Stimulated activated naive CD4-positive, alpha-beta T cell (primary cell): ENCODE measurements around the gene ZNF778.

ENCODE experiments used
- DNase-seq, 6 experiments: peaks; one replicate each; lab custom pipeline; 2025; lab: John Stamatoyannopoulos, UW

ZNF778 gene

DNA sequence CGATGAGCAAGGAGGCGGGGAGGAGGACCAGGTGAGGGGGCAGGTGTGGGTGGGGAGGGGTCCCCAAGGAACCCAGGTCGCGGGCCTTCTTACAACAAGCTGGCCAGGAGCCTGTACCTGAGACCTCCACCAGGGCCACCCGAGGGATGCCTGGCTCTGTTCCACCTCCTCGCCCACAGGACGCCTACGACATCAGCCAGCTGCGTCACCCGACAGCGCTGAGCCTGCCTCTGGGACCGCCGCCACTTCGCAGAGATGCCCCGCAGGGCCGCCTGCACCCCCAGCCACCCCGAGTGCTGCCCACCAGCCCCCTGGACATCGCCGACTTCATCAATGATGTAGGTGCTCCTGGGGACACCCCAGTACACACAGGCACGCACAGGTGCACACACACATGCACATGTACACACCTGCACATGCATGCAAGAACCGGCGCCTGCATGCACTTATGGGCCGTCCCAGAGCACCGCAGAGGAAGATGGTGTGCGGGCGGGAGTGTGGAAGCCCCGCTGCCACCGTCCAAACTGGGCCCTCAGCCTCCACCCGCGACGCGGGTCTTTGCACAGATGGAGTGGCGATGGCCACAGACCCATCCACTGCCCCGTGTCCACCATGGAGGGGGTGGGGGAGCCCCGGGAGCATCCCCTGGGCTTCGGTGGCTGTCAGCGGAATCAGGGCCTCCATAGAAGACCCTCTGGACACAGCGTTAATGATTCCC is 23.8 kb upstream of the ZNF778 start:
- no peak for DNase-seq

GRCh38 chr16:89194340-89195311 is 22.9 kb upstream of the ZNF778 start:
- no peak for DNase-seq

- no peak for DNase-seq
Measured at GRCh38 chr16:89195521-89196171, 21.9 kb upstream of the ZNF778 start.

DNA sequence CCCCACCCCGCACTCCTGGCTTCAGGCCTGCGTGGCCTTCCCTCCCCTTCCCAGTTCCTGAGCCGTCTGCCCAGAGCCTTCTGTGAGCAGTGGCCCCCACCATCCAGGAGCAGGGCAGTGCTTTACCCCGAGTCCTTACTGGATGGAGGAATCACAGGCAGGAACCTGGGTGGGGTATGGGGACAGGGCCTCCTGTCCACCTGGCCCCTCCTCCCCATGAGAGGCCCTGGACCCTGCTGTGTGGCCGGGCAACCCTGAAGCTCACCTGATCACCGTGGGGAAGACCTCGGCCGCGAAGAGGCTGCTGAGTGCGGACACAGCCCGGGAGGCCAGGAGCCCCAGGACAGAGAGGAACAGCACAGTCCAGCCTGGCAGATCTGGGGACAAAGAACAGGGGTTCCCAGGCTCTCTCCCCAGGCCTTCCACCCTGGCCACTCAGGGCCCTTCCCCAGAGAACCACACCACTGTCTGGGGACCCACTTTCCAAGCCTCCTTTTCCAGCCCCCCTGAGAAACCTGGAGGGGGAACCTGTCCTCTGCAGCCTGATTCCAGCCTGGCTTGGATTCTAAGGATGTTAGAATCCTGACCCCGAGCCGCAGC is 20.4 kb upstream of the ZNF778 start:
- DNase-seq, result no peak

GRCh38 chr16:89197633-89198416 is 19.7 kb upstream of the ZNF778 start:
- no peak for DNase-seq

DNA sequence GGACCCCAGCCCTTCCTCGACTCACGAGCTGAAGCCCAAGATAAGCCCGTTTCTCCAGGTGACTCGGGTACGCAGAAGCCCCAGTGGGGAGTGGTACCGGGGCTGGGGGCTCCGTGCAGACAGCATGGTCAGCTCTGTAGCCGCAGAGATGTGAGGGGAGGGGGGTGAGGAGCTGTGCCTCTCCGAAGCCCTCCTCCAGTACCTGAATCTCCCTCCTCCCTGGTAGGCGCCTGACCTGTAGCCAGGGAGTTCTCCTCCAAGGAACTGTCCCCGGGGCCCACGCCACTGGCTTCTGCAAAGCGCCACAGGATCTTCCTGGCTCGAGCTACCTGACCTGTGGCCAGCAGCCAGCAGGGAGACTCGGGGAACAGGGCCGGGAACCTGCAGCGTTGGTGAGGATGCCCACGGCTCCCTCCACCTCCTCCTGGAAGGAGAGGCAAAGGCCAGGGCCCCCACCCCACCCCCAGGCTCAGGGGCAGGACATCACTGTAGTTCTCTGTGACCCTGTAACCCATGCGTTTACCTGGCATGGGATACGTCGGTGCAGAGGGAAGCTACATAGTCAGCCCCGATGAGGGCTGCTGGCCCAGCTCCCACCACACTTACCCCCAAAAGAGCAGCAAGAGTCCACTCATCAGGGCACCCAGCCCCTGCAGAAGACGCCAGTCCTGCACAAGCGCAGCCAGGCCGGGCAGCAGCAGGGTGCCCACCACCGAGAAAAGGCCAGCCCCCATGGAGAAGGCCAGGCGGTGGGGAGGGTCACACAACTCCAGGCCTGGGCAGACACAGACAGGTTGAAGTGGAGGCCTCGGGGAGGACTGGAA is 18.9 kb upstream of the ZNF778 start:
- DNase-seq, result no peak

GRCh38 chr16:89199241-89200123 is 18.0 kb upstream of the ZNF778 start:
- no peak for DNase-seq

DNA sequence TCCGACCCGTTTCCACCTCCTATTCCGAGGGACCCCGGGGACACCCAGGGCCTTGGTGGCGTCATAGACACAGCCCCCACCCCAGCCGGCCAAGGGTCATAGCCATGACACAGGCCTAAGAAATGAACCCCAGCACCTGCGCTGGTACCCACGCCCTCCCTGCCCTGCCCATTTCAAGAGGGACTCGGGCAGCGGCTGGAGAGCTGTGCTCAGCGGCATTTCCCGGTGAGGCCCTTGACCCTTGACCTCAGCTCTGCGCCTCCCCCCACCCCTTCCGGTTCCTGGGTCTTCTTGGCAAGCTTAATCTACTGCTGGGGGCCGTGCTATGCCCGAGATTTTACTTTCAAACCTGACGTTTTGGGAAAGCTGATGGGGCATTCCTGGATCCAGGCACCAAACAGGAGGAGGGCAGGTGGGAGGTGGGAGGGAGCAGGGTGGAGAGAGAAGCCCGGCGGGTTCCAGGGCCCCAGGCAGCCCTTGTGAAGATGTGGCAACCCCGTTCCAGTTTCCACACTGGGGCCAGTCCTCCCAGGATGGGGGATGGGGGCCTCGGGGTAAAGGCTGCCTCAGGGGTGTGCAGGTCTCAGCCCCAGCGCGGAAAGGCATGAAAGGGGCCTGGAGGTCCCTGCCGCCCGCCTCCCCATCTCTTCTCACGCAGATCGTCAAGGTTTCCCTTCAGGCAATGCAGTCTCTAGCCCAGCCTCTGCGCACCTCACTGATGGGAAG is 17.2 kb upstream of the ZNF778 start, which contains the start of gene SLC22A31:
Gene SLC22A31, minus strand, starts transcription at position 414 of the 726 bp plus-strand sequence. Its CDS starts 36 bp downstream, at position 378.
- DNase-seq, result no peak

GRCh38 chr16:89200850-89201411 is 16.6 kb upstream of the ZNF778 start:
- no peak for DNase-seq

GRCh38 chr16:89201439-89202377 is 15.8 kb upstream of the ZNF778 start:
- peak; percentile 73 to 87 (median 80) for DNase-seq

DNA sequence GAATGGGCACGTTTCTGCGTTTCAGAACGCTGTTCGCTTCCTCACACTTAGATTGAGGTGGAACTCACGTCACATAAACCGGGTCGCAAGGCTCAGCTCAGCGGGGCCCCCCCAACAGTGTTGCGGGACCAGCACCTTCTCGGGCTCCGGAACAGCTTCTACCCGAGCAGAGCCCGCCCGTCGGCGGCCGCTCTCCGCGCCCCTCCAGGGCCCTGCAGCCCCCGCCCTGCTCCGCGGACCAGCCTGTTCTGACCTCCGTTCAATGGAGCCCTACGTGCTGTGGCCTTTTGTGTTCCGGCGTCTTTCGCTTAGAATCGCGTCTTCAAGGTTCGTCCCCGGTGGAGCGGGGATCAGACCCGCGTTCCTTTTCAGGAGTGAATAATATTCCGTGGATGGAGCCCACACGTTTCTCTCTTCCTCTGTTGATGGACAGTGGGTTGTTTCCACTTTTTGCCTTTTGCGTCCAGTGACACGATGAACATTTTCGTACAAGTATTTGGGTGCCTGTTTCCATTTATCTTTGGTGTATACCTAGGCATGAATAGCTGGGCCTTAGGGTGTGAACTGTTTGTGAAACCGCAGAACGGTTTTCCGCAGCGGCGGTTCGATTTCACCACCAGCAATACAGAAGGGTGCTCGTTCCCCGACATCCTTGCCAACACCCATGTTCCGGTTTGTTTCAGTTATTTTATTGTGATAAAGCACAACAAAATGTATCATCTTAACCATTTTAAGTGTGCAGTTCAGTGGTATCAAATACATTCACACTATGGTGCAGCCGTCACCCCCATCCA is 14.9 kb upstream of the ZNF778 start:
- peak in 1 of 6 experiments; percentile 52 for DNase-seq

DNA sequence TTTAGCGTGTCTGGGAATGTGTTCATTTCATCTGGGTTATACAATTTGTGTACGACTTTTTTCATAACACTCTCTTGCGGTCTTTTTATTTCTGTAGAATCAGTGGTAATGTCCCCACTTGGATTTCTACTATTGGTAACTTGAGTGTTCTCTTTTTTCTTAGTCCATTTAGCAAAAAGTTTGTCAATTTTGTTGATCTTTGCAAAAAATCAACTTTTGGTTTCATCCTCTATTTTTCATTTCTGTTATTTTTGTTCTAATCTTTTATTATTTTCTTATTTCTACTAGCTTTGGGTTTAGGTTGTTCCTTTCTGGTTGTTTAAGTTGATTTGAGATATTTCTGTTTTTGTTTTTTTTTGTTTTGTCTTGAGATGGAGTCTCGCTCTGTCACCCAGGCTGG is 9.5 kb upstream of the ZNF778 start:
- DNase-seq, result no peak

DNA sequence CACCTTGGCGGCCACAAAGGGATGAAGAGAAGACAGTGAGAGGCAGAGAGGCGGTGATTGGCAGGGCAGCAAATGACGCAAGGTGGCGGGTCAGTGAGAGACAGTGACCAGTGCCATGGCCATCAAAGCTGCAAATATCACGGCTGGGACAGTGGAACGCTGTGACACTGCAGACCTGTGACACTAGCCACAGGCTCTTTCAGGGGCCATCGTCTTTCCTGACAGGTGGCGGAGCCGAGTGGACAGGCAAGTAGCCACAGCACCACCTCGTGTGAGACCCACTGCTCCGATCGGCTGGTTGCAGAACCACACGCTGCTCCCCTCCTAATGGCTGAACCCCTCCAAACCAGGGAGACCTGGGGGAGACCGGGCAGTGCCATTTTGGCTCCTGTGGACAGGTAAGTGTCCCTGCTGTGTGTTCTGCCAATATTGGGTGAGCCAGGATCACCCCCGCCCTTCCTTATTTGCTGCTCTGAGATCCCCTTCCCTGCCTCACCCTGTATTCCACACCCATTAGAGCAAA is 7.9 kb upstream of the ZNF778 start:
- no peak for DNase-seq

DNA sequence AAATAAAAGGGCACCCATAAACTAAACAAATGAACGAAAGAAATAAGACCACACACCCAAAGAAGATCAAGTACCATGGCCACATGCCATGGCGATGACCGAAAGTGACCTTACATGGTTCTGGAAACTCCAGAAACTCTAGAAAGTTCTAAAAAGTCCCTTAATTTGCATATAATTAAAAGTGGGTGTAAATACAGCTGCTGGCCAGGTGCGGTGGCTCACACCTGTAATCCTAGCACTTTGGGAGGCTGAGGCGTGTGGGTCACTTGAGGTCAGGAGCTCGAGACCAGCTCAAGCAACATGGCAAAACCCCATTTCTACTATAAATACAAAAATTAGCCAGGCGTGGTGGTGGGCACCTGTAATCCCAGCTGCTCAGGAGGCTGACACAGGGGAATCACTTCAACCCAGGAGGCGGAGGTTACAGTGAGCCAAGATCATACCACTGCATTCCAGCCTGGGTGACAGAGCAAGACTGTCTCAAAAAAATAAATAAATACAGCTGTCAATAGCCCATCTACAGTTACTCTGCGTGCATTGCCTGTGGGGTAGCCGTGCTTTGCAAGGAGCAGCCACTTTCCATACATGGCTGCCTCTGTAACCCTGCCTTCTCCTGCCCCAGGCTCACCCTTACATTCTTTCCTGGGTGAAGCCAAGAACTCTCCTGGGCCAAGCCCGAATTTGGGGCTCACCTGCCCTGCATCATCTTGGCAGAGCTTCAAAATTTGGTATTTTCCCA is 7.2 kb upstream of the ZNF778 start:
- DNase-seq, result no peak

DNA sequence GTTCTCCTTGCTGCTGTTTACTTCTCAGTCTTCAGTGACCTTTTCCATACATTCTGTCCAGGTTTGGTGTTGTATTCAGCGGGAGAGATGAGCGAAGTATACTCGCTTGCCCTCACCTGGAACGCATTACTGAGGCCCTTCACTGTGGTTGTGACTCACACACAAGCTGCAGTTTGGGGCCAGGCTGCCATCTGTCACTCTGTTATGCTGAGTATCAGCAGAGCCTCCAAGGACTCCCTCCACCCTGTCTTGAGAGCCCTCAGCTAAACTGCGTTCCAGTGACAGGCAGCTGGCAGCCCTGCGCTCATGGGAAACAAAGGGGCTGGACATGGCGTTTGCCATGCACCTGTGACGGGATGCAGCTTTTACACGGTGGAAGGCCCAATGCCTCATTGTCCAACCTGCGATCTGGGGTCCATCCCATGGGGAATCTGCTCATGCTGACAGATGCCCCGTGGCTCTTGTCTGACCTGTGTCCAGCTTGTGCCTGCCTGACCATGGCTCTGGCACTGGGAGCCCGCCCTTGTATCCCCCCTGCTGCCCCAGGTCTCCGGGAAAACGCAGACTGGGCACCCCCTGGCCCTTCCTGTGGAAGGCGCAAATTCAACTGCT is 6.5 kb upstream of the ZNF778 start:
- no peak for DNase-seq
